Ovary (tissue), 3 donors: Measurements from ENCODE around the gene GPR141.

Source experiments
- EP300 ChIP-seq: sonication (generic); formaldehyde crosslinking; IDR thresholded peaks from one replicate; pipeline ENCODE4 v1.6.1; 2017; ENCODE audit warnings: antibody characterized with exemption
- POLR2A ChIP-seq: fragments of 450-650 bp; IDR thresholded peaks from one replicate; pipeline ENCODE4 v1.6.1; 2017; ENCODE audit warnings: antibody characterized with exemption, mild to moderate bottlenecking, moderate library complexity
- TF ChIP-seq, protein P1 (sequence below), 3 donors: fragments of 450-650 bp in 2 of 3; fragments of 200-600 bp in 1 of 3; IDR thresholded peaks; one replicate each; pipeline versions ENCODE4 v1.5.1 to v1.8.0; 2016 to 2022; ENCODE audit warnings: antibody characterized with exemption in 3 of 3, mild to moderate bottlenecking in 1 of 3
- donor health status: DM: no; HTN: no; CAD: no.

DNA sequence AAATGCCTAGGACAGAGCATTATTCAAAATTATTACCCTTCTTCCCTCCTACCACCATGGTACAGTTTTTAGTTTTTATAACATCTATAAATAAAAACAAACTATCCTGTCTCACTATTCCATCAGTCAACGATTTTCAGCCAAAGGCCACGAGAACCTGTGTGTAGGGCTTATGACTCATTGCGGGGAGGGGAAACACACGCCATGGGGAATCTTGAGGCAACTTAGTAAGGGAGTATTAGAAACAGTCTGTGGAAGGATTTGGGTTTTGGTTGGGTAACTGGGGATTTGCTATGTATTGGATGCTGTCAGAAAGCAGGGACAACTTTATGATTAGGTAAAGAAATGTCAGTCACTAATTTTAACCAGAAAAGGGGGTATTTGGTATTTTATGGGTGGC is 14.7 kb downstream of the GPR141 start:
- TF ChIP-seq, protein P1, sequence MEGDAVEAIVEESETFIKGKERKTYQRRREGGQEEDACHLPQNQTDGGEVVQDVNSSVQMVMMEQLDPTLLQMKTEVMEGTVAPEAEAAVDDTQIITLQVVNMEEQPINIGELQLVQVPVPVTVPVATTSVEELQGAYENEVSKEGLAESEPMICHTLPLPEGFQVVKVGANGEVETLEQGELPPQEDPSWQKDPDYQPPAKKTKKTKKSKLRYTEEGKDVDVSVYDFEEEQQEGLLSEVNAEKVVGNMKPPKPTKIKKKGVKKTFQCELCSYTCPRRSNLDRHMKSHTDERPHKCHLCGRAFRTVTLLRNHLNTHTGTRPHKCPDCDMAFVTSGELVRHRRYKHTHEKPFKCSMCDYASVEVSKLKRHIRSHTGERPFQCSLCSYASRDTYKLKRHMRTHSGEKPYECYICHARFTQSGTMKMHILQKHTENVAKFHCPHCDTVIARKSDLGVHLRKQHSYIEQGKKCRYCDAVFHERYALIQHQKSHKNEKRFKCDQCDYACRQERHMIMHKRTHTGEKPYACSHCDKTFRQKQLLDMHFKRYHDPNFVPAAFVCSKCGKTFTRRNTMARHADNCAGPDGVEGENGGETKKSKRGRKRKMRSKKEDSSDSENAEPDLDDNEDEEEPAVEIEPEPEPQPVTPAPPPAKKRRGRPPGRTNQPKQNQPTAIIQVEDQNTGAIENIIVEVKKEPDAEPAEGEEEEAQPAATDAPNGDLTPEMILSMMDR (IDR thresholded peaks at IDR 0.05): no peak
- TF ChIP-seq EP300: no peak
- TF ChIP-seq POLR2A: no peak
